ENCODE results near the gene TBKBP1. TPM values are rescaled to one million over a fixed set of nuclear protein-coding genes. Genes with fewer than 3 reads are reported as not detected.
A peak's percentile ranks its signal among the peaks of the same experiment; 100 is the strongest.

TBKBP1 gene
- total RNA-seq, 1 donor from 2014 or later = 18.3 TPM

DNA sequence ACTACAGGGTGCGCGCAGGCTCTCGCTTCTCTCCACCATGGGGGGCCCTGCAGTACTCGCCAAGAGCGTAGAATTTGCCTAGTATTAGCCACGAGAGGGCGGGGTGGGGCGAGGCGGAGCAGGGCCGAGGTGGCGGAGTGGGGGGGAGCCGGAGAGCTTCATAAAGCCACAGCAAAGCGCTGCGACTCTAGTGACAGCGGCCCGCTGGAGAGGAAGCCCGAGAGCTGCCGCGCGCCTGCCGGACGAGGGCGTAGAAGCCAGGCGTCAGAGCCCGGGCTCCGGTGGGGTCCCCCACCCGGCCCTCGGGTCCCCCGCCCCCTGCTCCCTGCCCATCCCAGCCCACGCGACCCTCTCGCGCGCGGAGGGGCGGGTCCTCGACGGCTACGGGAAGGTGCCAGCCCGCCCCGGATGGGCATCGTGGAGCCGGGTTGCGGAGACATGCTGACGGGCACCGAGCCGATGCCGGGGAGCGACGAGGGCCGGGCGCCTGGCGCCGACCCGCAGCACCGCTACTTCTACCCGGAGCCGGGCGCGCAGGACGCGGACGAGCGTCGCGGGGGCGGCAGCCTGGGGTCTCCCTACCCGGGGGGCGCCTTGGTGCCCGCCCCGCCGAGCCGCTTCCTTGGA is 39.2 kb downstream of the TBKBP1 start, which contains the start of gene TBX21:
TSS of gene TBX21 (plus strand) at position 190 of the 627 bp plus-strand sequence. CDS start at position 409, 219 bp downstream.
- peak; percentile 25 to 75 for DNase-seq (ENCODE audit: low spot score in 2 of 2)
- H3K27ac ChIP-seq = peak within 1 kb of the TSS in 1 of 2 donors; percentile 5
- H3K9me3 ChIP-seq = no peaks in the 10 kb centered on the region

GRCh38 chr17:47733674-47734410 is 39.9 kb downstream of the TBKBP1 start:
- intact Hi-C loops (cut with DNase I) = no loop called here
- Histone ChIP-seq H3K4me3 (peak overlapping the region; percentile 20 to 63), H3K4me1 (no peaks in the 10 kb centered on the region), H3K36me3 (no peaks in the 10 kb centered on the region), H3K9me3 (no peaks in the 10 kb centered on the region), H3K27ac (peak overlapping the region in 1 of 2 donors; percentile 5), H3K27me3 (peaks cover 18% of the 10 kb centered on the region)
- no peak for TF ChIP-seq CTCF (IDR thresholded peaks at IDR 0.05)
- DNase-seq (ENCODE audit: low spot score in 2 of 2) = no peak

More for the DNA sequence above, 39.2 kb downstream of the TBKBP1 start, which contains the start of gene TBX21:
- Histone ChIP-seq H3K4me1 (no peaks in the 10 kb centered on the region), H3K36me3 (no peaks in the 10 kb centered on the region), H3K4me3 (peak within 1 kb of the TSS; percentile 20 to 63), H3K27me3 (peaks cover 18% of the 10 kb centered on the region)
- TF ChIP-seq CTCF (IDR thresholded peaks at IDR 0.05) = peak in 1 of 3 experiments; percentile 31
- intact Hi-C loops (cut with DNase I) = no loop called here

DNA sequence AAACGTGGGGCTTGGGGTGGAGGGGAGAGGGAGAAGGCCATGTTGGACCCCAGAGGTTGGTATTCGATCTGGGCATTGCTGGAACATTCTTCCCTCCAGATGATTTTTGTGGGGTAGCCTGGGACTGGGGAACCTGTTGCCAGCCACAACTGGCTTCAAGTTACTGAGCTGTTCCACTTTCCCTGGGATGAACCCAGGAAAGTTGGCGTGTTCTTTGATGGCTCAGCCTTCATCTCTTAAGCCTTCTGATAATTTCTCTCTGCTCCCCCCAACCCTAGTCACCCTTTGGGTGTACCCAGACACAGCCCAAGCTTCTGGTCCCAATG is 41.1 kb downstream of the TBKBP1 start:
- Histone ChIP-seq H3K27me3 (peaks cover 18% of the 10 kb centered on the region), H3K9me3 (no peaks in the 10 kb centered on the region), H3K27ac (no peak overlapping the region), H3K4me1 (no peaks in the 10 kb centered on the region), H3K36me3 (no peaks in the 10 kb centered on the region), H3K4me3 (no peak overlapping the region)
- no peak for DNase-seq (ENCODE audit: low spot score in 2 of 2)
- TF ChIP-seq CTCF (IDR thresholded peaks at IDR 0.05) = no peak
- intact Hi-C loops (cut with DNase I) = no loop called here

- H3K27me3 ChIP-seq = peaks cover 18% of the 10 kb centered on the region
- intact Hi-C loops (cut with DNase I) = no loop called here
- no peak overlapping the region for H3K4me3 ChIP-seq
Observed at GRCh38 chr17:47735536-47736011, 41.6 kb downstream of the TBKBP1 start.

More at GRCh38 chr17:47735536-47736011, 41.6 kb downstream of the TBKBP1 start:
- no peak for TF ChIP-seq CTCF (IDR thresholded peaks at IDR 0.05)
- DNase-seq (ENCODE audit: low spot score in 2 of 2) = peak in 1 of 2 donors; percentile 39
- Histone ChIP-seq H3K27ac (no peak overlapping the region), H3K9me3 (no peaks in the 10 kb centered on the region), H3K4me1 (no peaks in the 10 kb centered on the region), H3K36me3 (no peaks in the 10 kb centered on the region)

Measured in ascending aorta (tissue), 2 donors.